Endothelial cell of umbilical vein (primary cell): ENCODE measurements around the gene ACOX3. TPM values are rescaled to one million over a fixed set of nuclear protein-coding genes. Genes with fewer than 3 reads are reported as not detected.

ENCODE experiments used
- BruUV-seq: library from RNA; stranded (reverse); fragments of 400-500 nt; replicated peaks from 2 replicates; lab custom pipeline; 2021; lab: Mats Ljungman, UMichigan
- CTCF ChIA-PET: fragments of 300-600, 350-600 bp; sonication (Branson Sonifier 250); formaldehyde crosslinking; loops from one replicate; lab custom pipeline; 2021; ENCODE audit warnings: antibody characterized with exemption, inconsistent platforms; lab: Charles Lee
- POLR2A ChIA-PET: fragments of 300-600, 350-600 bp; sonication (Branson Sonifier 250); formaldehyde crosslinking; loops from one replicate; lab custom pipeline; 2021; ENCODE audit warnings: antibody characterized with exemption, inconsistent platforms; lab: Charles Lee
- DNase-seq: peaks from one replicate; pipeline ENCODE4 v3.0.0-alpha.2; 2011; ENCODE audit warnings: low read depth, low spot score
- FAIRE-seq: peaks from 2 replicates; lab custom pipeline; 2011; peaks lifted over from hg19 to GRCh38; lab: Jason Lieb, UNC
- H2AFZ ChIP-seq: 2 replicates; pipeline ENCODE4 v1.6.0; 2012; ENCODE audit warnings: low read depth, low read length, control low read depth, inconsistent platforms
- H3K27ac ChIP-seq: 2 replicates; pipeline ENCODE4 v1.5.1; 2011; ENCODE audit warnings: low read depth, mild to moderate bottlenecking, control low read depth, low read length, moderate library complexity; ENCODE audit not compliant: insufficient read depth
- H3K27me3 ChIP-seq, 2 experiments: 2 replicates each; pipeline versions ENCODE4 v1.6.0 to v1.6.1; 2011; ENCODE audit warnings: low read length in 2 of 2, mixed read lengths in 1 of 2; ENCODE audit not compliant: control insufficient read depth in 2 of 2, insufficient read depth in 2 of 2
- H3K36me3 ChIP-seq, 2 experiments: 2 replicates in 1 of 2; 3 replicates in 1 of 2; pipeline ENCODE4 v1.5.1; 2011; ENCODE audit warnings: low read length in 2 of 2, mild to moderate bottlenecking in 1 of 2, moderate library complexity in 1 of 2; ENCODE audit not compliant: control insufficient read depth in 2 of 2, insufficient read depth in 2 of 2; ENCODE audit errors: extremely low read depth in 1 of 2
- H3K4me1 ChIP-seq: 3 replicates; pipeline ENCODE4 v1.5.1; 2011; ENCODE audit warnings: mild to moderate bottlenecking, low read length; ENCODE audit not compliant: control insufficient read depth, insufficient read depth; ENCODE audit errors: extremely low read depth
- H3K4me2 ChIP-seq: 2 replicates; pipeline ENCODE4 v1.6.1; 2011; ENCODE audit warnings: low read length, control low read depth, mixed read lengths; ENCODE audit not compliant: insufficient read depth
- H3K4me3 ChIP-seq, 3 experiments: fragments of 200-600 bp in 1 of 3; sonication (generic), shearing (Covaris generic) in 1 of 3; replicated peaks in 1 of 3; 2 replicates each; pipeline ENCODE4 v1.5.1; 2011 to 2016; ENCODE audit warnings: control low read depth in 3 of 3, low read length in 3 of 3, mild to moderate bottlenecking in 2 of 3, inconsistent platforms in 1 of 3, low read depth in 1 of 3, moderate library complexity in 1 of 3; ENCODE audit not compliant: insufficient read depth in 1 of 3
- H3K79me2 ChIP-seq: 2 replicates; pipeline ENCODE4 v1.6.0; 2012; ENCODE audit warnings: low read length, inconsistent platforms; ENCODE audit not compliant: control insufficient read depth, insufficient read depth
- H3K9ac ChIP-seq: replicated peaks from 2 replicates; pipeline ENCODE3; 2011; ENCODE audit warnings: low read length, control low read depth; ENCODE audit not compliant: insufficient read depth; ENCODE audit errors: extremely low read depth
- H3K9me1 ChIP-seq: replicated peaks from 3 replicates; pipeline ENCODE4 v1.6.0; 2011; ENCODE audit warnings: mild to moderate bottlenecking, low read length; ENCODE audit not compliant: control insufficient read depth, insufficient read depth; ENCODE audit errors: extremely low read depth
- H3K9me3 ChIP-seq: replicated peaks from 2 replicates; pipeline ENCODE4 v1.5.1; 2012; ENCODE audit warnings: low read length, inconsistent platforms; ENCODE audit not compliant: control insufficient read depth, insufficient read depth
- H4K20me1 ChIP-seq: replicated peaks from 2 replicates; pipeline ENCODE3; 2011; ENCODE audit warnings: mild to moderate bottlenecking, low read length; ENCODE audit not compliant: control insufficient read depth, insufficient read depth; ENCODE audit errors: extremely low read depth
- CTCF ChIP-seq, 2 donors: IDR thresholded peaks; 1 replicate in 1 of 2; 2 replicates in 1 of 2; pipeline ENCODE4 v1.5.1; 2011; ENCODE audit warnings: low read length in 2 of 2, mild to moderate bottlenecking in 2 of 2, moderate library complexity in 2 of 2, control low read depth in 1 of 2, inconsistent platforms in 1 of 2, low read depth in 1 of 2; ENCODE audit not compliant: insufficient read depth in 1 of 2; ENCODE audit errors: extremely low read depth in 1 of 2
- EZH2 ChIP-seq: IDR thresholded peaks from 2 replicates; pipeline ENCODE4 v1.6.1; 2012; ENCODE audit warnings: borderline replicate concordance, low read depth, mild to moderate bottlenecking, moderate library complexity, low read length, inconsistent platforms; ENCODE audit not compliant: severe bottlenecking
- FOS ChIP-seq: IDR thresholded peaks from 2 replicates; pipeline ENCODE4 v1.6.1; 2011; ENCODE audit warnings: mild to moderate bottlenecking, low read length, moderate library complexity, borderline replicate concordance; ENCODE audit not compliant: insufficient read depth
- GATA2 ChIP-seq: IDR thresholded peaks from 2 replicates; pipeline ENCODE4 v1.7.0; 2011; ENCODE audit warnings: low read depth, mild to moderate bottlenecking, moderate library complexity, mixed read lengths, low read length; ENCODE audit not compliant: insufficient read length, insufficient read depth
- JUN ChIP-seq: IDR thresholded peaks from 2 replicates; pipeline ENCODE4 v1.6.1; 2011; ENCODE audit warnings: borderline replicate concordance, low read depth; ENCODE audit not compliant: insufficient read length, insufficient read depth
- MAX ChIP-seq: IDR thresholded peaks from 2 replicates; pipeline ENCODE4 v1.6.1; 2011; ENCODE audit not compliant: insufficient read depth, insufficient read length
- MYC ChIP-seq: IDR thresholded peaks from one replicate; pipeline ENCODE4 v1.6.1; 2011; ENCODE audit warnings: mild to moderate bottlenecking, low read depth, low read length
- POLR2A ChIP-seq: IDR thresholded peaks from 2 replicates; pipeline ENCODE4 v1.6.1; 2012; ENCODE audit warnings: low read depth, mild to moderate bottlenecking, control low read depth, low read length
- POLR2AphosphoS5 ChIP-seq: IDR thresholded peaks from 2 replicates; pipeline ENCODE4 v1.6.1; 2012; ENCODE audit warnings: low read depth, mild to moderate bottlenecking, control low read depth, low read length, moderate library complexity; ENCODE audit not compliant: insufficient read depth
- dilution Hi-C: fragments of 300-500 bp; cut with MboI; formaldehyde crosslinking; loops from one replicate; pipeline ENCODE4 v1.15.0; 2019; ENCODE audit warnings: low sequenced_read_pairs; ENCODE audit not compliant: extremely low pct_ligation_motif_present
- intact Hi-C: fragments of 100-400 bp; cut with micrococcal nuclease; formaldehyde crosslinking; loops from one replicate; pipeline ENCODE4 v1.10.0; 2022
- polyA plus RNA-seq, 4 experiments: library from polyadenylated mRNA; depleted of rRNA in 3 of 4; stranded (reverse) in 3 of 4; unstranded in 1 of 4; fragments of >200 nt; gene quantifications; 2 replicates each; pipeline versions ENCODE4 v1.2.1 to v1.2.3, GENCODE V29; 2011 to 2012; ENCODE audit warnings: missing spikeins in 1 of 4
- total RNA-seq: library from RNA; stranded (reverse); gene quantifications from 2 replicates; pipeline ENCODE4 v1.2.3, GENCODE V29; 2021

ACOX3 gene
- total and polyA plus RNA-seq, 2 donors (not counting 3 experiments of a cell fraction or from before 2014, with no cell fraction given), result 13.0 to 26.3 TPM

- Histone ChIP-seq H2AFZ (no peak overlapping the region), H3K9ac (no peak overlapping the region), H4K20me1 (no peaks in the 10 kb centered on the region), H3K36me3 (peaks cover 0 to 11% of the 10 kb centered on the region in 2 experiments), H3K4me1 (peaks cover 11% of the 10 kb centered on the region), H3K79me2 (no peaks in the 10 kb centered on the region), H3K4me3 (no peak overlapping the region), H3K27ac (no peak overlapping the region), H3K9me1 (no peaks in the 10 kb centered on the region), H3K4me2 (no peak overlapping the region), H3K9me3 (no peaks in the 10 kb centered on the region), H3K27me3 (no peaks in the 10 kb centered on the region)
- CTCF ChIA-PET, result interaction anchor here (2.0 to 6.7 kb wide), 4 partner anchors 10 to 224 kb away, joined by 17 to 242 read pairs (median 96); partner anchors contain the start of gene HTRA3
- intact Hi-C loops, result no loop called here
- no peak for FAIRE-seq
- BruUV-seq, result no TSS peak
- DNase-seq, result no peak
- POLR2A ChIA-PET, result interaction anchor here (1.2 kb wide), 1 partner anchor 131 kb away, joined by 3 read pairs; the partner anchor contains the start of gene HTRA3
- TF ChIP-seq JUN (no peak), EZH2 (no peak), MYC (no peak), CTCF (IDR thresholded peaks at IDR 0.05; ENCODE audit: extremely low read depth in 1 of 2, insufficient read depth in 1 of 2, low read depth in 1 of 2, low read length in 2 of 2) (no peak), POLR2AphosphoS5 (no peak), GATA2 (no peak), POLR2A (no peak), FOS (no peak), MAX (no peak)
- dilution Hi-C loops, result no loop called here
These were observed 39.7 kb downstream of the ACOX3 start for GRCh38 chr4:8400632-8401325.
